ENCODE measurements around the gene PLXDC1. TPM values are rescaled to one million over a fixed set of nuclear protein-coding genes. Genes with fewer than 3 reads are reported as not detected.

The PLXDC1 gene
- total and polyA plus RNA-seq, 2 of the 8 experiments (the other 6 are each of a cell fraction or from before 2014, with no cell fraction given), result 4.1 to 14.6 TPM

DNA sequence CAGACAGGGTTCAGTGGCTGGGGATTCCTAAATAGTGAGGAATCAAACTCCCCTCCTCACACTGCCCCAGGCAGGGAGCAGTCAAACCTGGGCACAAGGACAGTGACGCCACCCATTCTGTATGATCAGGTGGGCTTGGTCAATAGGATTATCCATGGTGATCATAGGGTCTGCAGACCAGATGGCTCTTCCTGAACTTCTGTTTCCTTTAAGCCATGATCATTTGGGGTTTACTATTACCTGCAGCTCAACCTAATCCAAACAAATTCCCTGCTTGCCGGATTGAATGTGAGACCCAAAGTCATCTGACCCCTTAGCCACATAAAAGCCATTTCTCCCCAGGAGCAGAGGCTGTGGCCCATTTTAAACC, 54.3 kb downstream of the PLXDC1 start (continued):
- TF ChIP-seq, protein P1, sequence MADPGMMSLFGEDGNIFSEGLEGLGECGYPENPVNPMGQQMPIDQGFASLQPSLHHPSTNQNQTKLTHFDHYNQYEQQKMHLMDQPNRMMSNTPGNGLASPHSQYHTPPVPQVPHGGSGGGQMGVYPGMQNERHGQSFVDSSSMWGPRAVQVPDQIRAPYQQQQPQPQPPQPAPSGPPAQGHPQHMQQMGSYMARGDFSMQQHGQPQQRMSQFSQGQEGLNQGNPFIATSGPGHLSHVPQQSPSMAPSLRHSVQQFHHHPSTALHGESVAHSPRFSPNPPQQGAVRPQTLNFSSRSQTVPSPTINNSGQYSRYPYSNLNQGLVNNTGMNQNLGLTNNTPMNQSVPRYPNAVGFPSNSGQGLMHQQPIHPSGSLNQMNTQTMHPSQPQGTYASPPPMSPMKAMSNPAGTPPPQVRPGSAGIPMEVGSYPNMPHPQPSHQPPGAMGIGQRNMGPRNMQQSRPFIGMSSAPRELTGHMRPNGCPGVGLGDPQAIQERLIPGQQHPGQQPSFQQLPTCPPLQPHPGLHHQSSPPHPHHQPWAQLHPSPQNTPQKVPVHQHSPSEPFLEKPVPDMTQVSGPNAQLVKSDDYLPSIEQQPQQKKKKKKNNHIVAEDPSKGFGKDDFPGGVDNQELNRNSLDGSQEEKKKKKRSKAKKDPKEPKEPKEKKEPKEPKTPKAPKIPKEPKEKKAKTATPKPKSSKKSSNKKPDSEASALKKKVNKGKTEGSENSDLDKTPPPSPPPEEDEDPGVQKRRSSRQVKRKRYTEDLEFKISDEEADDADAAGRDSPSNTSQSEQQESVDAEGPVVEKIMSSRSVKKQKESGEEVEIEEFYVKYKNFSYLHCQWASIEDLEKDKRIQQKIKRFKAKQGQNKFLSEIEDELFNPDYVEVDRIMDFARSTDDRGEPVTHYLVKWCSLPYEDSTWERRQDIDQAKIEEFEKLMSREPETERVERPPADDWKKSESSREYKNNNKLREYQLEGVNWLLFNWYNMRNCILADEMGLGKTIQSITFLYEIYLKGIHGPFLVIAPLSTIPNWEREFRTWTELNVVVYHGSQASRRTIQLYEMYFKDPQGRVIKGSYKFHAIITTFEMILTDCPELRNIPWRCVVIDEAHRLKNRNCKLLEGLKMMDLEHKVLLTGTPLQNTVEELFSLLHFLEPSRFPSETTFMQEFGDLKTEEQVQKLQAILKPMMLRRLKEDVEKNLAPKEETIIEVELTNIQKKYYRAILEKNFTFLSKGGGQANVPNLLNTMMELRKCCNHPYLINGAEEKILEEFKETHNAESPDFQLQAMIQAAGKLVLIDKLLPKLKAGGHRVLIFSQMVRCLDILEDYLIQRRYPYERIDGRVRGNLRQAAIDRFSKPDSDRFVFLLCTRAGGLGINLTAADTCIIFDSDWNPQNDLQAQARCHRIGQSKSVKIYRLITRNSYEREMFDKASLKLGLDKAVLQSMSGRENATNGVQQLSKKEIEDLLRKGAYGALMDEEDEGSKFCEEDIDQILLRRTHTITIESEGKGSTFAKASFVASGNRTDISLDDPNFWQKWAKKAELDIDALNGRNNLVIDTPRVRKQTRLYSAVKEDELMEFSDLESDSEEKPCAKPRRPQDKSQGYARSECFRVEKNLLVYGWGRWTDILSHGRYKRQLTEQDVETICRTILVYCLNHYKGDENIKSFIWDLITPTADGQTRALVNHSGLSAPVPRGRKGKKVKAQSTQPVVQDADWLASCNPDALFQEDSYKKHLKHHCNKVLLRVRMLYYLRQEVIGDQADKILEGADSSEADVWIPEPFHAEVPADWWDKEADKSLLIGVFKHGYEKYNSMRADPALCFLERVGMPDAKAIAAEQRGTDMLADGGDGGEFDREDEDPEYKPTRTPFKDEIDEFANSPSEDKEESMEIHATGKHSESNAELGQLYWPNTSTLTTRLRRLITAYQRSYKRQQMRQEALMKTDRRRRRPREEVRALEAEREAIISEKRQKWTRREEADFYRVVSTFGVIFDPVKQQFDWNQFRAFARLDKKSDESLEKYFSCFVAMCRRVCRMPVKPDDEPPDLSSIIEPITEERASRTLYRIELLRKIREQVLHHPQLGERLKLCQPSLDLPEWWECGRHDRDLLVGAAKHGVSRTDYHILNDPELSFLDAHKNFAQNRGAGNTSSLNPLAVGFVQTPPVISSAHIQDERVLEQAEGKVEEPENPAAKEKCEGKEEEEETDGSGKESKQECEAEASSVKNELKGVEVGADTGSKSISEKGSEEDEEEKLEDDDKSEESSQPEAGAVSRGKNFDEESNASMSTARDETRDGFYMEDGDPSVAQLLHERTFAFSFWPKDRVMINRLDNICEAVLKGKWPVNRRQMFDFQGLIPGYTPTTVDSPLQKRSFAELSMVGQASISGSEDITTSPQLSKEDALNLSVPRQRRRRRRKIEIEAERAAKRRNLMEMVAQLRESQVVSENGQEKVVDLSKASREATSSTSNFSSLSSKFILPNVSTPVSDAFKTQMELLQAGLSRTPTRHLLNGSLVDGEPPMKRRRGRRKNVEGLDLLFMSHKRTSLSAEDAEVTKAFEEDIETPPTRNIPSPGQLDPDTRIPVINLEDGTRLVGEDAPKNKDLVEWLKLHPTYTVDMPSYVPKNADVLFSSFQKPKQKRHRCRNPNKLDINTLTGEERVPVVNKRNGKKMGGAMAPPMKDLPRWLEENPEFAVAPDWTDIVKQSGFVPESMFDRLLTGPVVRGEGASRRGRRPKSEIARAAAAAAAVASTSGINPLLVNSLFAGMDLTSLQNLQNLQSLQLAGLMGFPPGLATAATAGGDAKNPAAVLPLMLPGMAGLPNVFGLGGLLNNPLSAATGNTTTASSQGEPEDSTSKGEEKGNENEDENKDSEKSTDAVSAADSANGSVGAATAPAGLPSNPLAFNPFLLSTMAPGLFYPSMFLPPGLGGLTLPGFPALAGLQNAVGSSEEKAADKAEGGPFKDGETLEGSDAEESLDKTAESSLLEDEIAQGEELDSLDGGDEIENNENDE (IDR thresholded peaks at IDR 0.05; ENCODE audit: insufficient replicate concordance, low read length), result no peak
- TF ChIP-seq CHD1 (IDR thresholded peaks at IDR 0.05; ENCODE audit: low read depth, low read length), result no peak
- no peak for TF ChIP-seq NANOG (IDR thresholded peaks at IDR 0.05; ENCODE audit: insufficient read depth, low read depth, low read length, poor library complexity, severe bottlenecking)
- TF ChIP-seq TAF1 (IDR thresholded peaks at IDR 0.05; ENCODE audit: low read depth, low read length), result no peak
- no peak for TF ChIP-seq CBX8 (IDR thresholded peaks at IDR 0.05; ENCODE audit: borderline replicate concordance, low read depth, low read length)
- TF ChIP-seq, protein P2, sequence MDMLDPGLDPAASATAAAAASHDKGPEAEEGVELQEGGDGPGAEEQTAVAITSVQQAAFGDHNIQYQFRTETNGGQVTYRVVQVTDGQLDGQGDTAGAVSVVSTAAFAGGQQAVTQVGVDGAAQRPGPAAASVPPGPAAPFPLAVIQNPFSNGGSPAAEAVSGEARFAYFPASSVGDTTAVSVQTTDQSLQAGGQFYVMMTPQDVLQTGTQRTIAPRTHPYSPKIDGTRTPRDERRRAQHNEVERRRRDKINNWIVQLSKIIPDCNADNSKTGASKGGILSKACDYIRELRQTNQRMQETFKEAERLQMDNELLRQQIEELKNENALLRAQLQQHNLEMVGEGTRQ (IDR thresholded peaks at IDR 0.05; ENCODE audit: low read length), result no peak
- no peak for TF ChIP-seq EGR1 (IDR thresholded peaks at IDR 0.05; ENCODE audit: borderline replicate concordance, low read depth, low read length)
- no peak for TF ChIP-seq ASH2L (IDR thresholded peaks at IDR 0.05; ENCODE audit: low read length)
- no peak for TF ChIP-seq BRCA1 (IDR thresholded peaks at IDR 0.05; ENCODE audit: low read depth, low read length)
- TF ChIP-seq SP2 (IDR thresholded peaks at IDR 0.05; ENCODE audit: low read length), result no peak

Data from H1 (cell line).